A549 (cell line): ENCODE measurements around the gene GANAB.

Experiments
- CBX2 ChIP-seq: fragments of 200-600 bp; sonication (generic); IDR thresholded peaks from 2 replicates; pipeline ENCODE4 v1.6.1; 2016; ENCODE audit warnings: low read depth, mild to moderate bottlenecking, borderline replicate concordance
- CEBPB ChIP-seq, 2 experiments: fragments of >200 bp in 1 of 2; sonication (Bioruptor Twin) in 1 of 2; formaldehyde crosslinking in 1 of 2; IDR thresholded peaks; 2 replicates each; pipeline ENCODE4 v1.6.1; 2012 to 2016
- EP300 ChIP-seq, 2 experiments: fragments of >200 bp; sonication (Bioruptor Twin); formaldehyde crosslinking; IDR thresholded peaks; 2 replicates in 1 of 2; 3 replicates in 1 of 2; pipeline ENCODE4 v1.6.1; 2016 to 2017
- ESRRA ChIP-seq: fragments of 150-350 bp; IDR thresholded peaks from 2 replicates; pipeline ENCODE4 v1.6.1; 2014; ENCODE audit warnings: mild to moderate bottlenecking, low read length, borderline replicate concordance
- KDM1A ChIP-seq: fragments of 200-600 bp; sonication (generic); IDR thresholded peaks from 2 replicates; pipeline ENCODE4 v1.6.1; 2016; ENCODE audit warnings: low read depth, mild to moderate bottlenecking
- POLR2A ChIP-seq: IDR thresholded peaks from 2 replicates; pipeline ENCODE4 v1.6.1; 2012; ENCODE audit warnings: mild to moderate bottlenecking, low read length
- RAD21 ChIP-seq, 2 experiments: fragments of >200 bp in 1 of 2; sonication (Bioruptor Twin) in 1 of 2; formaldehyde crosslinking in 1 of 2; IDR thresholded peaks in 1 of 2; conservative IDR thresholded peaks in 1 of 2; 2 replicates in 1 of 2; 3 replicates in 1 of 2; pipeline ENCODE4 v1.6.1; 2012 to 2018; ENCODE audit warnings: inconsistent platforms in 1 of 2
- RCOR1 ChIP-seq: fragments of 150-350 bp; IDR thresholded peaks from 2 replicates; pipeline ENCODE4 v1.6.1; 2014; ENCODE audit warnings: antibody characterized with exemption, low read length, low read depth
- TF ChIP-seq, protein P1 (sequence below): IDR thresholded peaks from 2 replicates; pipeline ENCODE4 v1.6.1; 2012
- TF ChIP-seq, protein P2 (sequence below): fragments of >200 bp; sonication (Bioruptor Twin); formaldehyde crosslinking; IDR thresholded peaks from 3 replicates; pipeline ENCODE4 v1.5.1; 2016
- TF ChIP-seq, protein P3 (sequence below): IDR thresholded peaks from 2 replicates; pipeline ENCODE4 v1.6.1; 2012

DNA sequence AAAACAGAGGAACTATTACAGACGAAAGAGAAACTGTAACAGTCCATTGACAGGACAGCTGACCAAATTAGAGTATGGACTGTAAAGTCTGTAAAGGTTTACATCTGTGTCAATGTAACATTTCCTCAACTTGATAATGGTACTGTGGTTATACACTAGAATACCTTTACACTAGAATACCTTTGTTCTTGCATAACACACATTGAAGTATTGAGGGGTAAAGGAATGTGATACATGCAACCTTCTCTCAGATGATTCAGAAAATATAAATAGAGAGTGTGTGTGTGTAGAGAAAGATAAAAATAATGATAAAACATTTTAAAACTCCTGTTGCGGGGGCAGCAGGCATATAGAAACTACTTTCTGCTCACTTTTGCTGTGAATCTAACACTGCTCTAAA lies 67.2 kb downstream of the GANAB start:
- TF ChIP-seq RAD21 (conservative IDR thresholded peaks at IDR 0.05 in 1 of 2, IDR thresholded peaks at IDR 0.05 in 1 of 2) = no peak
- no peak for TF ChIP-seq EP300 (IDR thresholded peaks at IDR 0.05)
- TF ChIP-seq, protein P1, sequence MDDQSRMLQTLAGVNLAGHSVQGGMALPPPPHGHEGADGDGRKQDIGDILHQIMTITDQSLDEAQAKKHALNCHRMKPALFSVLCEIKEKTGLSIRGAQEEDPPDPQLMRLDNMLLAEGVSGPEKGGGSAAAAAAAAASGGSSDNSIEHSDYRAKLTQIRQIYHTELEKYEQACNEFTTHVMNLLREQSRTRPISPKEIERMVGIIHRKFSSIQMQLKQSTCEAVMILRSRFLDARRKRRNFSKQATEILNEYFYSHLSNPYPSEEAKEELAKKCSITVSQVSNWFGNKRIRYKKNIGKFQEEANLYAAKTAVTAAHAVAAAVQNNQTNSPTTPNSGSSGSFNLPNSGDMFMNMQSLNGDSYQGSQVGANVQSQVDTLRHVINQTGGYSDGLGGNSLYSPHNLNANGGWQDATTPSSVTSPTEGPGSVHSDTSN = no peak
- TF ChIP-seq, protein P2, sequence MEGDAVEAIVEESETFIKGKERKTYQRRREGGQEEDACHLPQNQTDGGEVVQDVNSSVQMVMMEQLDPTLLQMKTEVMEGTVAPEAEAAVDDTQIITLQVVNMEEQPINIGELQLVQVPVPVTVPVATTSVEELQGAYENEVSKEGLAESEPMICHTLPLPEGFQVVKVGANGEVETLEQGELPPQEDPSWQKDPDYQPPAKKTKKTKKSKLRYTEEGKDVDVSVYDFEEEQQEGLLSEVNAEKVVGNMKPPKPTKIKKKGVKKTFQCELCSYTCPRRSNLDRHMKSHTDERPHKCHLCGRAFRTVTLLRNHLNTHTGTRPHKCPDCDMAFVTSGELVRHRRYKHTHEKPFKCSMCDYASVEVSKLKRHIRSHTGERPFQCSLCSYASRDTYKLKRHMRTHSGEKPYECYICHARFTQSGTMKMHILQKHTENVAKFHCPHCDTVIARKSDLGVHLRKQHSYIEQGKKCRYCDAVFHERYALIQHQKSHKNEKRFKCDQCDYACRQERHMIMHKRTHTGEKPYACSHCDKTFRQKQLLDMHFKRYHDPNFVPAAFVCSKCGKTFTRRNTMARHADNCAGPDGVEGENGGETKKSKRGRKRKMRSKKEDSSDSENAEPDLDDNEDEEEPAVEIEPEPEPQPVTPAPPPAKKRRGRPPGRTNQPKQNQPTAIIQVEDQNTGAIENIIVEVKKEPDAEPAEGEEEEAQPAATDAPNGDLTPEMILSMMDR = no peak
- TF ChIP-seq, protein P3, sequence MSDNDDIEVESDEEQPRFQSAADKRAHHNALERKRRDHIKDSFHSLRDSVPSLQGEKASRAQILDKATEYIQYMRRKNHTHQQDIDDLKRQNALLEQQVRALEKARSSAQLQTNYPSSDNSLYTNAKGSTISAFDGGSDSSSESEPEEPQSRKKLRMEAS = no peak
- TF ChIP-seq KDM1A = no peak
- no peak for TF ChIP-seq POLR2A
- TF ChIP-seq ESRRA = no peak
- no peak for TF ChIP-seq RCOR1
- no peak for TF ChIP-seq CEBPB (IDR thresholded peaks at IDR 0.05)
- TF ChIP-seq CBX2 = no peak
